ENCODE results near the gene CD82.

The CD82 gene

DNA sequence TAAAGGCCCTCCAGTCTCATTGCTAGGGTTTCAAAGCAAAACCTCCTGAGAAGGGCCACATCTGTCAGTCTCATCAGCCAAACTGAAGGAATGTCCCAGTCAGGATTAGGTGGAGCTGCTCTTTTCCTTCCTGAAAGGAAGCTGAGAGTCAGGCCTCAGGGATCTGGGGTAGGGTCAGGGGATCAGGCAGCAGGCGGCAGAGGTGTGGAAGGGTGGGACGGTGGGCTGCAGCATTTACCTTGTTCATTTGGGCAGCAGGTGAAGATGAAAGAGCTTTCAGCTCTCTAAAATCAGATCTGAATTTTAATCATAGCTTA lies 17.8 kb downstream of the CD82 start:
- no peak overlapping the region for H3K9ac ChIP-seq
- H4K20me1 ChIP-seq: peaks cover 8% of the 10 kb centered on the region; the same call in 1 of the 2 replicates
- no peak overlapping the region for H3K4me3 ChIP-seq
- H3K27me3 ChIP-seq: no peaks in the 10 kb centered on the region
- no peak overlapping the region for H3K27ac ChIP-seq
- peaks cover 10% of the 10 kb centered on the region for H3K9me3 ChIP-seq
- no peak for TF ChIP-seq Cebpa-rat (IDR thresholded peaks at IDR 0.05)
- peaks cover 23% of the 10 kb centered on the region; the same call in 1 of the 2 replicates for H3K36me3 ChIP-seq
- peaks cover 20% of the 10 kb centered on the region for H3K4me1 ChIP-seq
- no peak overlapping the region for H3K4me2 ChIP-seq

GRCh38 chr11:44585421-44585820 lies 20.0 kb downstream of the CD82 start:
- H3K36me3 ChIP-seq: peaks cover 23% of the 10 kb centered on the region; the same call in 1 of the 2 replicates
- peaks cover 10% of the 10 kb centered on the region for H3K9me3 ChIP-seq
- H4K20me1 ChIP-seq: peaks cover 8% of the 10 kb centered on the region; the same call in 1 of the 2 replicates
- no peaks in the 10 kb centered on the region for H3K27me3 ChIP-seq
- TF ChIP-seq Cebpa-rat (IDR thresholded peaks at IDR 0.05): no peak
- H3K4me3 ChIP-seq: no peak overlapping the region
- no peak overlapping the region for H3K27ac ChIP-seq
- H3K9ac ChIP-seq: no peak overlapping the region
- H3K4me1 ChIP-seq: peaks cover 13% of the 10 kb centered on the region
- no peak overlapping the region for H3K4me2 ChIP-seq

GRCh38 chr11:44589301-44589700 lies 23.8 kb downstream of the CD82 start:
- no peak overlapping the region for H3K9ac ChIP-seq
- peaks cover 7% of the 10 kb centered on the region; the same call in 1 of the 2 replicates for H3K36me3 ChIP-seq
- TF ChIP-seq Cebpa-rat (IDR thresholded peaks at IDR 0.05): no peak
- H3K4me3 ChIP-seq: no peak overlapping the region
- no peaks in the 10 kb centered on the region for H3K9me3 ChIP-seq
- no peaks in the 10 kb centered on the region for H3K27me3 ChIP-seq
- no peaks in the 10 kb centered on the region; the same call in 1 of the 2 replicates for H4K20me1 ChIP-seq
- peaks cover 51% of the 10 kb centered on the region for H3K4me1 ChIP-seq
- H3K4me2 ChIP-seq: 0 out of 2 replicates have a peak overlapping the region, but pooled peaks have one; percentile 4
- no peak overlapping the region for H3K27ac ChIP-seq

GRCh38 chr11:44590769-44591168 lies 25.3 kb downstream of the CD82 start:
- H3K4me1 ChIP-seq: peaks cover 66% of the 10 kb centered on the region
- no peaks in the 10 kb centered on the region for H3K9me3 ChIP-seq
- 0 out of 2 replicates have a peak overlapping the region, but pooled peaks have one; percentile 22 for H3K27ac ChIP-seq
- TF ChIP-seq Cebpa-rat (IDR thresholded peaks at IDR 0.05): no peak
- H3K36me3 ChIP-seq: peaks cover 7% of the 10 kb centered on the region; the same call in 1 of the 2 replicates
- no peak overlapping the region for H3K4me3 ChIP-seq
- H3K9ac ChIP-seq: no peak overlapping the region
- H4K20me1 ChIP-seq: no peaks in the 10 kb centered on the region
- H3K27me3 ChIP-seq: no peaks in the 10 kb centered on the region
- peak overlapping the region; percentile 59 for H3K4me2 ChIP-seq

GRCh38 chr11:44591557-44591956 lies 26.1 kb downstream of the CD82 start:
- Histone ChIP-seq H3K4me1 (peaks cover 74% of the 10 kb centered on the region), H3K9me3 (no peaks in the 10 kb centered on the region), H3K27me3 (no peaks in the 10 kb centered on the region), H4K20me1 (no peaks in the 10 kb centered on the region), H3K27ac (no peak overlapping the region), H3K4me3 (no peak overlapping the region), H3K9ac (no peak overlapping the region), H3K36me3 (peaks cover 7% of the 10 kb centered on the region; the same call in 1 of the 2 replicates), H3K4me2 (peak overlapping the region; percentile 59)
- no peak for TF ChIP-seq Cebpa-rat (IDR thresholded peaks at IDR 0.05)

- H3K27ac ChIP-seq: no peak overlapping the region
- no peak overlapping the region for H3K4me3 ChIP-seq
- no peak overlapping the region for H3K9ac ChIP-seq
- peaks cover 5% of the 10 kb centered on the region; the same call in 1 of the 2 replicates for H3K36me3 ChIP-seq
- H3K4me1 ChIP-seq: peaks cover 82% of the 10 kb centered on the region
- peak overlapping the region; percentile 59 for H3K4me2 ChIP-seq
- peaks cover 5% of the 10 kb centered on the region; the same call in 1 of the 2 replicates for H4K20me1 ChIP-seq
- TF ChIP-seq Cebpa-rat (IDR thresholded peaks at IDR 0.05): no peak
- H3K27me3 ChIP-seq: no peaks in the 10 kb centered on the region
- H3K9me3 ChIP-seq: no peaks in the 10 kb centered on the region
Measured at GRCh38 chr11:44592125-44592940, 26.9 kb downstream of the CD82 start.

DNA sequence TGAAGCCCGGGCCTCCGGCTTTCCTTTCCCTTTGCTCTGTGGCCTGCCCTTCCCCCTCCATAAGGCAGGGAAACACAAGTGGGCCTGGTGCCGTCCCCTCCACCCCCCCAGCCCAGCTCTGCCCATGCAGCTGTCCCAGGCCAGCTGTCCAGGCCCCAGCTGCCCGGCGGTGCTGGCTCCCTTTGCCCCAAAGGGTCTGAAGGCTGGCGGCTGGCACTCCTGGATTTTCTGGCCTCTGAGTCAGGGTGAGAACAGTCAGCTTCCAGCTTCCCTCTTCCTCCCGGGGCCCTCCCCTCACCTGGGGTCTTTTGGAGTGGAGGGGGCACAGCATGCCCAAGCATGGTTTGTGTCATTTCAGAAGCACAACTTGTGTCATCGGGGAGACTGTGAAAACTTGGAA lies 27.8 kb downstream of the CD82 start:
- no peaks in the 10 kb centered on the region for H3K27me3 ChIP-seq
- no peak overlapping the region for H3K4me3 ChIP-seq
- TF ChIP-seq Cebpa-rat (IDR thresholded peaks at IDR 0.05): no peak
- H3K9me3 ChIP-seq: no peaks in the 10 kb centered on the region
- H3K4me2 ChIP-seq: peak overlapping the region; percentile 59
- peak overlapping the region; percentile 28; the same call in 1 of the 2 replicates for H3K27ac ChIP-seq
- 0 out of 2 replicates have a peak overlapping the region, but pooled peaks have one; percentile 6 for H3K9ac ChIP-seq
- peaks cover 6% of the 10 kb centered on the region; the same call in 1 of the 2 replicates for H4K20me1 ChIP-seq
- peaks cover 91% of the 10 kb centered on the region for H3K4me1 ChIP-seq
- no peaks in the 10 kb centered on the region; the same call in 1 of the 2 replicates for H3K36me3 ChIP-seq

GRCh38 chr11:44595006-44595405 lies 29.5 kb downstream of the CD82 start:
- Histone ChIP-seq H3K36me3 (no peaks in the 10 kb centered on the region), H3K4me1 (peaks cover 99% of the 10 kb centered on the region), H3K27ac (peak overlapping the region; percentile 18; the same call in 1 of the 2 replicates), H4K20me1 (peaks cover 6% of the 10 kb centered on the region; the same call in 1 of the 2 replicates), H3K9ac (no peak overlapping the region), H3K27me3 (no peaks in the 10 kb centered on the region), H3K9me3 (no peaks in the 10 kb centered on the region), H3K4me3 (no peak overlapping the region), H3K4me2 (peak overlapping the region; percentile 91)
- no peak for TF ChIP-seq Cebpa-rat (IDR thresholded peaks at IDR 0.05)

- Histone ChIP-seq H3K4me3 (no peak overlapping the region), H3K4me1 (peaks cover 100% of the 10 kb centered on the region), H3K9me3 (no peaks in the 10 kb centered on the region), H3K9ac (peak overlapping the region; percentile 65), H3K27me3 (no peaks in the 10 kb centered on the region), H3K27ac (peak overlapping the region; percentile 85), H4K20me1 (peaks cover 6% of the 10 kb centered on the region; the same call in 1 of the 2 replicates), H3K36me3 (no peaks in the 10 kb centered on the region), H3K4me2 (peak overlapping the region; percentile 91)
- no peak for TF ChIP-seq Cebpa-rat (IDR thresholded peaks at IDR 0.05)
Measured at GRCh38 chr11:44595964-44596381, 30.5 kb downstream of the CD82 start.
